Measurements from ENCODE around the gene TMEM129. TPM values are rescaled to one million over a fixed set of nuclear protein-coding genes. Genes with fewer than 3 reads are reported as not detected.

The TMEM129 gene
- 22.6 TPM for polyA plus RNA-seq (ENCODE audit: insufficient read length)

- DNase-seq (ENCODE audit: low read depth): peak; percentile 80
These were observed at the start of gene TMEM129, which contains the start of gene TACC3 for GRCh38 chr4:1721003-1721665. TSS of gene TMEM129 (minus strand) at chr4:1721323. CDS start at chr4:1720837, 486 bp downstream. TSS of gene TACC3 (plus strand) at chr4:1721521. CDS start at chr4:1723422, 1,901 bp downstream.

- no peak for DNase-seq (ENCODE audit: low read depth)
These were observed 49.7 kb upstream of the TMEM129 start for GRCh38 chr4:1770791-1771231.

DNA sequence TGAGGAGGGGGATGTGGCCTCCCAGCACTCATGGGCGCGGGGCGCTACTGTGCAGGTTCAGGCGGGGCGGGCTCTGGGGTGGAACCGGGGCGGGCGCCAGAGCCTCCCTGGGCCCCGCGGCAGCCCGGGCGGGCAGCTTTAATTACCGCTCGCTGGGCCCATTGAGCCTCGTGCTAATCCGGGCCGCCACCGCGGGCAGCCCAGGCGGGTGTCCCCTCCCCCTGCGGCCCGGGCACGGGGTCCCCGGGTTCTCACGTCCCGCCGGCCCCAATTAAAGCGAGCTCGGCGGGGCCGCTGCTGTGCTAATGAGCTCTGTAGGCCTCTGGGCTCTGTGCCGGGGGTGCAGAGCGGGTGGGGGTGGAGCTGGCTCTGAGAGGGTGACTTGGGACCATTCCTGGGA is 49.1 kb upstream of the TMEM129 start:
- no peak for DNase-seq (ENCODE audit: low read depth)

DNA sequence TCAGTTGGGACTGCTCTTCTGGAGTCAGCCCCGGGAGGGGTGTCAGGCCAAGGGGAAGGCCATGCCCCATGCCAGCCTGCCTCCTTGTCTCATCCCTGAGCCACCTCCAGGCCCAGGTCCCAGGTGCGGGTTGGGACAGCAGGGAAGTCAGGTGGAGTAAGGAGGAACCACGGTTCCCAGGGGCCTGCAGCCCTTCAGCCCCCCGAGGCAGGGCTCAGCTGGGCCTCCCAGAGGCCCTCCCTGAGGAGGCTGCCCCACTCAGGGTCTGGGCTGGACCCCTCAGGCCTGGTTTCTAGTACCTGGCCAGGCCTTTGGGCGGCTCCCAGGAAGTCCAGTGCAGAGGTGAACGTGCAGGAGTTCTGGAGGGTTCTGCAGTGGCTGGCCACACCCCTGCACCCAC is 48.6 kb upstream of the TMEM129 start:
- no peak for DNase-seq (ENCODE audit: low read depth)

- DNase-seq (ENCODE audit: low read depth): no peak
These were observed 47.4 kb upstream of the TMEM129 start for GRCh38 chr4:1768367-1769034.

- no peak for DNase-seq (ENCODE audit: low read depth)
These were observed 46.7 kb upstream of the TMEM129 start for GRCh38 chr4:1767770-1768366.

DNA sequence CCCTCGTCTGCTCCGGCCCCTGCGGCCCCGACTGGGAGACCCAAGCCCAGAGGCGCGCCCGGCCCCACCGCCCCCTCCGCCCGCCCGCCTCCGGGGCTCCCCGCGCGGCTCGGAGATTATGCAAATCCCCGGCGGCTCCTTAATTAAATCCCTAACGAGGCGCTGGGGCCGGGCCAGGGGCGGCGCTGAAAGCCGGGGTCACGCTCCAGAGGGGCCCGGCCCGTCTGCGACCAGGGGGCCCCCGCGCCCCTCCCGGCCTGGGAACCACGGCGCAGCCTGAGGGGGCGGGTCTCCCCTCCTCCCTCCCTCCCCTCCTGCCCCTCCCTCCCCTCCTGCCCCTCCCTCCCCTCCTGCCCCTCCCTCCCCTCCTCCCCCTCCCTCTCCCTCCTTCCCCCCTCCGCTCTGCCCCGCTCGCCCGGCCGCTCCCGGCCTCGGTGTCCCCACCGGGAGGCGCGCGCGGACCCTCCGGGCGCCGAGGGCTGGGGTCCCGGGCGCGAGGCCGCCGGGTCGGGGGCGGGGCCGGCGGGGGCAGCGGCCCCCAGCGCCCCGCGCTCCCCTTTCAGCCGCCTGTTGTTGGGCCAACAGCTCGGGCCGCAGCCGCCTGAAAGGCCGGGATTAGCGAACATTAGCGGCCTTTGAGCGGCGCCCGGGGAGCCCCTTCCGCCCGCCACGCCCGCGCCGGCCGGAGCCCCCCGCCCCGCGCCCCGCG is 46.1 kb upstream of the TMEM129 start:
- no peak for DNase-seq (ENCODE audit: low read depth)

DNA sequence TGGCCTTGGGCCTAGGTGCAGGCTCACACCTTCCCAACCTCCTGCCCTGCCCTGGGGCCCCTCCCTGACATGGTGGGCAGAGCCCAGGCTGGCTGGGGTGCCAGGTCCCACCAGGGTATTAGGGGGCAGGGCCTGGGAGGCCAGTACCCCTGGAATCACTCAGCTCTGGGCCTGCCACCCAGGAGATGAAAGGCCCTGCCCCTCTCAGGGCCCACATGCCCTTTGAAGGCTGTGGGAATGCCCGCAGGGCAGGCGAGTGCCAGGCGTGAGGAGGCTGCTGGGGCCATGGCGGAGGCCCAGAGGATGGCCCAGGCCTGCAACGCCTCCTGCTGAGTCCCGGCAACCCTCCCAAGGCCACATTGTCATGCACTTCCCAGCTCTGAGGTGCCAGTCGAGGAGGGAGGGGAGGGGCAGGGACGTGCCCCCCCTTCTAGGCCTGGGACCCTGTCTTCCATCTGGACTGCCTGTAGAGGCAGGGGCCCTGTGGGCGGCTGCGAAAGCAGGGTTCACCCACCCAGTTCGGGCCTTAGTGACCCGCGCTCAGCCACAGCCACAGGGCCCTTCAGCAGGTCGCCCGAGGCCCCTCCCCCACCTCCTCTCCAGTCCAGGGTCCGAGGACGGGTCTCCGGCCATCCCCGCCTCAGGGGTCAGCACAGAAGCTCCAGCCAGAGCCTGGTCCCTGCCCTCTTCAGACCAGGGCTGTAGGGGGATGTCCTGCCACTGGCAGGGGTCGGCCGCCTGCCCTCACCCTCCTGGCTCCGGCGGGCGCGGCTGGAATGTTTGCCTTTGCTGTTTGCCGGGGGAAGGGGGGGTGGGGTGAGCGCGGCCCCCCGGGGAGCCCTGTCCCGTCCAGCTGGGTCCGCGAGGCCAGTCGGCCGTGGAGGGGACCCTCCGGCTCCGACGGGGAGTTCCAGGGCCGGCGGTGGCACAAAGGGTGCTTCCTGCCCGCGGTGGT is 45.3 kb upstream of the TMEM129 start:
- DNase-seq (ENCODE audit: low read depth): no peak

DNA sequence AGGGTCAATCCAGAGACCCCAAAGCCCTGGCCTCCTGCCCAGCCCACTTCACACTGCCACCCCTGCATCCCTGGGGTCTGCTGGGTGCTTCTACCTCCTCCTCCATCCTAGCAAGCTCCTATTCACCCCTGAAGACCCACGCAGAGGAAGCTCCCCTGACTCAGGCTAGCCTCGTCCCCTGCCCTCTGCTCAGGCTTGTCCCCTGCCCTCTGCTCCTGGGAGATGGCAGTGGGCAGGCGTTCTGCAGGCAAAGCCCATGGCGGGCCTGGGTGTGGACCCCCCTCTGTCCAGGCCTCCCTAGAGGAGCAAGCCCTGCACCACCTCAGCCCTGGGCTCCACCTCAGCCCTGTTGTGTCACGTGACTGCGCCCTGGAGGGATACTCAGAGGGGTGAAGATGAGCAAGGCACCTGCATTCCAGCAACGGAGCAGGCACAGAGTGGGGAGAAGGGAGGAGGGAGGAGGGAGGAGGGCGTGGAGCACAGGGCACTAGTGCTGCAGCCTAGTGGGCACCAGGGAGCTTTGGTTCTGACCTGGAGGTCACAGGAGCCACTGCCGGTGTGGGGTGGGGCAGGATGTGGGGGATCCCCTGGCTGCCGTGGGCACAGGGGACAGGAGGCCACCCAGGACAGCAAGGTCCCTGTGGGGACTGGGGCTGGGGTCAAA is 44.4 kb upstream of the TMEM129 start:
- DNase-seq (ENCODE audit: low read depth): no peak

DNA sequence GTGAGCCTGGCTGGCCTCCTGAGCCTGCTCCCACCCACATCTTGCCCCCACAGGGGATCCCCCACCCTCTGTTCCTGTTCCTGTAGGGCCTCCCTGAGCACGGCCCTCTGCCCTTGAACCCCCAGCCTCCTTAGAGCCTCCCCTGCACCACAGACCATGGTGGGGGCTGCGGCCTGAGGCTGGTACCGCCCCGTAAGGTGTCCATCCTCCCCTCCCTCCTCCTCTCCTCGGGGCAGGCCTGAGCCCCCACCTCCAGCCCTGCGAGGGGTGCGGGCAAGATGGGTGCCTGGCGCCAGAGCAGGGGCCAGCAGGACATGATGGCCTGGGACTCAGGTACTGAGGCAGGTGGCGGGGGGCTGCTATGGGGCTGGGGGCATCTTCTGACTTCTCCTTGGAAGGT is 43.5 kb upstream of the TMEM129 start:
- no peak for DNase-seq (ENCODE audit: low read depth)

DNA sequence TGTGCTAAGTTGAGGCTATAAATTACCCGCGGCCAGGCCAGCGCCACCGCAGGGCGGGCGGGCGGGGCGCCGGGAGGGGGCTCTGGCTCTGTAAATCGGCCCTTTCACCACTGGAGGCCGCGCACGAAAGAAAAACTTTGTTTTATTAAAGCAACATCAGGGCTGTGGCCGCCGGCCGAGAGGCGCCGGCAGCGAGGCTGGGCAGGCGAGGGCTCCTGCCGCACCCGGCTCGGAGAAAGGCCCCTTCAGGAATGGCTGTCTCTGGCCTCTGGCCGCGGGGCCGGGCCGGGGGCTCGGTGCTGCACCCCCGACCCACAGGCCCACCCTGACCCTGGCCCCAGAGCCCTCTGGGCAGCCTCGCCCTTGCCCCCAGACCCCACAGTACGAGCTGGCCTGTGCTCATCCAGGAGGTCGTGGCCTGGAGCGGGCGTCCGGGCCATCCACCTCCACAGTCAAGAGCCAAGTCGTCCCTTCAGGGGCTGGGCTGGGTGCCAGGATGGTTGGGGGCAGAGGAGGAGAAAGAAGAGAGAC is 42.5 kb upstream of the TMEM129 start:
- DNase-seq (ENCODE audit: low read depth): no peak

DNA sequence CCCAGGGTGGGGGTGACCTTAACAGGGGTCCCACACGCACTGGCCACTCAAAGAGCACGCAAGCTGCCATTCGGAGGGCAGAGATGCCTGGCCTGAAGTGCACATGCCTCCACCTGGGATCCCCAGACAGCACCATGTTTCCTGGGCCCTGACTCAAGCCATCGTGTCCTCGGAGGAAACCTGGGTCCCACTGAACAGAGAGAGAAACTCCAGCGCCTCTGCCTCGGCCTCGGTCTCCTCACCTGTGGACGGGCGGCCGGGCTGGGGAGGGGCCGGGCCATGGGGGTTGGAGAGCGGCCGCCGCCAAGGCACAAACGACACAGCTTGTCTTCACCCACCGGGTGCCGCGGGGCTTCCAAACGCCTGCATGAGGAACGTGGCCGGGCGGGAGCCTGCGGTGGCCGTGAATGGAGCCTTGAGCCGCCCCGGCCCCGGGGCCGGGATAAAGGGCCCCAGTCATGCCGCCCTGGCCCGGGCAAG is 42.0 kb upstream of the TMEM129 start:
- DNase-seq (ENCODE audit: low read depth): no peak

DNA sequence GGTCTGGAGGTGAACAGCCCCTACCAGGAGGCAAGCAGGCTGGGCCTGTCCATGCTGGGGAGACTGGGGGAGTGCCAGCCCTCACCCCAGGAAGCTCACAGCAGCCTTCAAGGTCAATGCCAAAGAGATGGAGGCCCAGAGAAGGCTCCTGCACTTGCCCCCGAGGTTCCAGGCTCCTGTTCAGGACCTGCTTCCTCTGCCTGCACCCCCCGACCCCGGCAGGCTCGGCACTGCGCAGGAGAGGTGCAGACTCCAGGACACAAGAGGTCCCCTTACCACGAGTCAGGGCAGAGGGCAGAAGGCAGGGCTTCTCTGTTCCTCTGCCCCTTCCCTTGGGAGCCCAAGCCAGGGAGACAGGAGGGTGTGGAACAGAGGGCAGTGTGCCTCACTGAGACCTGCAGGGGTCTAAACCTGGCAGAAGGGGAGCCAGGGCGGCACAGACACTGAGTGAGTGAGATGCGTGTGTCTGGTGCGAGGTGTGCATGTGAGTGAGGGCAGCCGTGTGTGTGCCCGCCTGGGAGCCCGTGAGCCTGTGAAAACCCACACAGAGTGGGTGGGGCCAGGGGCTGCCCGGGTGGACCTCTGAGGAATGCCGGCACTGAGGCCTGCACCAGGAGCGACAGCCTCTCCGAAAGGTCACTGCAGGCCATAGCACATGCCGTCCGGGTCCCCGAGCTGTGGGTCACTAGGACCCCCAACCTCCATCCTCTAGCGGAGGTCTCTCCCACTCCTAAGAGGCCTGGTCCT is 41.3 kb upstream of the TMEM129 start:
- DNase-seq (ENCODE audit: low read depth): no peak

DNA sequence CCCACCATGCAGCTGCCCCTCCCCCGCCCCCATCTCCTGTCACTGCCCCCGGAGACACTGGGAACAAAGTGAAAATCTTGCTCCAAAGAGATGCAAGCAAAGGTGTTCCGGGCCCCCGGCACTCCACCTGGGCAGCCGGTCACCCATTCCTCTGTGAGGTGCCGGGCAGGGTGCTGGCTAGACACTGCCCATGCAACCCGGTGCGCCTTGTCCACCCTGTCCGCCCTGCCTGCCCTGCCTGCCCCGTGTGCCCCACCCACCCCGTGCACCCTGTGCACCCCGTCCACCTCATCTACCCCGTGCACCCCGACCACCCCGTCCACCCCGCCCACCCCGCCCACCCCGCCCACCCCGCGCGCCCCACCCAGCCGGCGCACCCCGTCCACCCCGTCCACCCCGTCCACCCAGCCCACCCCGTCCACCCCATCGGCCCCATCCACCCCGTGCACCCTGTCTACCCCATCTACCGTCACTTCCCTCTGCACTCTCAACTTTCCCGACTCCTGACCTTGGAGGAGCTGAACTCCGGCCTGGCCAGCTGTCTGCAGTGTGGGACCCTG is 40.1 kb upstream of the TMEM129 start:
- DNase-seq (ENCODE audit: low read depth): no peak

GRCh38 chr4:1760521-1761071 is 39.5 kb upstream of the TMEM129 start:
- no peak for DNase-seq (ENCODE audit: low read depth)

GRCh38 chr4:1759818-1760223 is 38.7 kb upstream of the TMEM129 start:
- DNase-seq (ENCODE audit: low read depth): no peak

- no peak for DNase-seq (ENCODE audit: low read depth)
These were observed 38.2 kb upstream of the TMEM129 start for GRCh38 chr4:1759170-1759817.
